Measurements from ENCODE around the gene INSM2. TPM values are rescaled to one million over a fixed set of nuclear protein-coding genes. Genes with fewer than 3 reads are reported as not detected.

INSM2 gene
- total RNA-seq, 1 donor from 2014 or later = 0.10 TPM

- H3K4me1 Mint-ChIP-seq (ENCODE audit: low read depth) = no peaks in the 10 kb centered on the region
- H3K9me3 Mint-ChIP-seq (ENCODE audit: low read depth) = no peaks in the 10 kb centered on the region
- H3K36me3 Mint-ChIP-seq (ENCODE audit: insufficient read depth) = no peaks in the 10 kb centered on the region
- DNase-seq (ENCODE audit: low spot score, unreplicated experiment) = no peak
- no peak overlapping the region for H3K27ac Mint-ChIP-seq
- TF ChIP-seq, protein P1, sequence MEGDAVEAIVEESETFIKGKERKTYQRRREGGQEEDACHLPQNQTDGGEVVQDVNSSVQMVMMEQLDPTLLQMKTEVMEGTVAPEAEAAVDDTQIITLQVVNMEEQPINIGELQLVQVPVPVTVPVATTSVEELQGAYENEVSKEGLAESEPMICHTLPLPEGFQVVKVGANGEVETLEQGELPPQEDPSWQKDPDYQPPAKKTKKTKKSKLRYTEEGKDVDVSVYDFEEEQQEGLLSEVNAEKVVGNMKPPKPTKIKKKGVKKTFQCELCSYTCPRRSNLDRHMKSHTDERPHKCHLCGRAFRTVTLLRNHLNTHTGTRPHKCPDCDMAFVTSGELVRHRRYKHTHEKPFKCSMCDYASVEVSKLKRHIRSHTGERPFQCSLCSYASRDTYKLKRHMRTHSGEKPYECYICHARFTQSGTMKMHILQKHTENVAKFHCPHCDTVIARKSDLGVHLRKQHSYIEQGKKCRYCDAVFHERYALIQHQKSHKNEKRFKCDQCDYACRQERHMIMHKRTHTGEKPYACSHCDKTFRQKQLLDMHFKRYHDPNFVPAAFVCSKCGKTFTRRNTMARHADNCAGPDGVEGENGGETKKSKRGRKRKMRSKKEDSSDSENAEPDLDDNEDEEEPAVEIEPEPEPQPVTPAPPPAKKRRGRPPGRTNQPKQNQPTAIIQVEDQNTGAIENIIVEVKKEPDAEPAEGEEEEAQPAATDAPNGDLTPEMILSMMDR (IDR thresholded peaks at IDR 0.05; ENCODE audit: unreplicated experiment) = no peak
- no peaks in the 10 kb centered on the region for H3K27me3 Mint-ChIP-seq
- no peak overlapping the region for H3K4me3 Mint-ChIP-seq (ENCODE audit: low read depth)
Measured at GRCh38 chr14:35576260-35576659, 42.3 kb downstream of the INSM2 start.

DNA sequence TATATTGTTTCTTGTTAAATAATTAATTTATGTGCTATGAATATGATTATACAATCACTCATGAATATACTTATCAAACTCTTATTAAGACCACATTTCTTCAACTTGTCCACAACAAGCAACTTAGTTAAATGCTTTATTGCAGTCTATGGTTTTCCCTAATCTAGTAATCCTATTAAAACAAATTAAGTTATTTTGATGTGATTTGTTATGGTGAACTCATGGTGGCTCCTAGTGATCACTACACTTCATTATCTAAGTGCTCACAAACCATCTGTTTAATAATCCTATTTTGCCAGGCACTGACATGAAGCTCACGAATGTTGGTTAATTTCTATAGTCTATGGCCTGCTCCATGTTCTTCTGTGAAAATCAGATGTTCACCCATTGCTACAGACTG is 42.9 kb downstream of the INSM2 start:
- Mint-ChIP-seq H3K4me3 (ENCODE audit: low read depth) (no peak overlapping the region), H3K27me3 (no peaks in the 10 kb centered on the region), H3K27ac (no peak overlapping the region), H3K36me3 (ENCODE audit: insufficient read depth) (no peaks in the 10 kb centered on the region), H3K4me1 (ENCODE audit: low read depth) (no peaks in the 10 kb centered on the region), H3K9me3 (ENCODE audit: low read depth) (no peaks in the 10 kb centered on the region)
- TF ChIP-seq, protein P1 (IDR thresholded peaks at IDR 0.05; ENCODE audit: unreplicated experiment) = no peak
- DNase-seq (ENCODE audit: low spot score, unreplicated experiment) = no peak

DNA sequence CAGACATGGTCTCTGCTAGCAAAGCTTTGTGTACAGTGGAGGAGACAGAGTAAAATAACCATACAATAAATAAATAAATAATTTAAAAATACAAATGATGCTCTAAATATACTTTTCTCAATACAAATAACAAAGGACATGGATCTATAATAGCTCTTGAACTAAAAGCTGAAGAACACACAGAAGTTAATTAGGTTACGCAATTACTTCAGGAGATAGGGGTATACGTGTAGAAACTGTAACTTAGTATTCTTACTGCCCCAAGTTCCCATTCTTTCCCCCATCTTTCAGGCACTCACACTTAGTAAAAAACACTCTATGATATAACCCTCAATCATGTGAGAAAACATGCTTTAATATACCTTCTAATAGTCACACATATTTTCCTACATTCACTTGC is 44.2 kb downstream of the INSM2 start:
- no peaks in the 10 kb centered on the region for H3K9me3 Mint-ChIP-seq (ENCODE audit: low read depth)
- no peaks in the 10 kb centered on the region for H3K27me3 Mint-ChIP-seq

DNA sequence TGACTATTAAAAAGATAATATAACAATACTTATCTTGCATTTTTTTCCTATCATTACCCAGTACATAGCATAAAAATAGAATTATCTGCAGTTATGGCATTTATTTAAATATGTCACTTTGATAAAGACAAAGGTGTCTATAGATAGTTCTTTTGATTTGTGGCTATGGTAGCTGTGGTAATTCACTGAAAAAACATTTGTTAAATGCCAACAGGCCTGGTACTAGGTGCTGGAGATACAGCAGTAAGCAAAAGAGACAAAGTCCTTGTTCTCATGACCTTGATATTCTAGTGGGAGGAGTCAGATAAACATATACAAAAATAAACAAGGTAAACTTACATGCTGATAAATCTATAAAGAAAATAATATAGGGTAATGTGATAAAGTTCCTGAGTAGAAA is 44.7 kb downstream of the INSM2 start:
- H3K27ac Mint-ChIP-seq = no peak overlapping the region
- peaks cover 1% of the 10 kb centered on the region for H3K36me3 Mint-ChIP-seq (ENCODE audit: insufficient read depth)
- H3K9me3 Mint-ChIP-seq (ENCODE audit: low read depth) = no peaks in the 10 kb centered on the region
- H3K4me3 Mint-ChIP-seq (ENCODE audit: low read depth) = no peak overlapping the region
- no peaks in the 10 kb centered on the region for H3K27me3 Mint-ChIP-seq
- DNase-seq (ENCODE audit: low spot score, unreplicated experiment) = no peak
- H3K4me1 Mint-ChIP-seq (ENCODE audit: low read depth) = no peaks in the 10 kb centered on the region
- TF ChIP-seq, protein P1 (IDR thresholded peaks at IDR 0.05; ENCODE audit: unreplicated experiment) = no peak

More for the DNA sequence above, 44.2 kb downstream of the INSM2 start:
- H3K4me1 Mint-ChIP-seq (ENCODE audit: low read depth) = no peaks in the 10 kb centered on the region
- no peaks in the 10 kb centered on the region for H3K36me3 Mint-ChIP-seq (ENCODE audit: insufficient read depth)
- TF ChIP-seq, protein P1 (IDR thresholded peaks at IDR 0.05; ENCODE audit: unreplicated experiment) = no peak
- DNase-seq (ENCODE audit: low spot score, unreplicated experiment) = no peak
- H3K4me3 Mint-ChIP-seq (ENCODE audit: low read depth) = no peak overlapping the region
- H3K27ac Mint-ChIP-seq = no peak overlapping the region

Other genes starting within 250 kb of the INSM2 start
- gene PSMA6, start 241.8 kb upstream of the INSM2 start, total RNA-seq = 175 and 177 TPM in 2 replicates
- 31.8 and 35.7 TPM in 2 replicates for gene NFKBIA, start 129.4 kb upstream of the INSM2 start, total RNA-seq